ENCODE data around the gene BCL11B.

BCL11B gene

GRCh38 chr14:99277530-99277929, 5.5 kb upstream of the BCL11B start:
- no peak for DNase-seq
- H3K27me3 ChIP-seq (ENCODE audit: insufficient read depth, low read depth, severe bottlenecking): peaks cover 28% of the 10 kb centered on the region

GRCh38 chr14:99276482-99276881, 4.5 kb upstream of the BCL11B start:
- Histone ChIP-seq H3K27ac (no peak overlapping the region), H3K36me3 (no peaks in the 10 kb centered on the region), H3K27me3 (ENCODE audit: insufficient read depth, low read depth, severe bottlenecking) (peaks cover 39% of the 10 kb centered on the region), H3K4me3 (ENCODE audit: low read depth, low read length) (no peak overlapping the region), H3K9me3 (ENCODE audit: severe bottlenecking) (peaks cover 4% of the 10 kb centered on the region)
- TF ChIP-seq CTCF (IDR thresholded peaks at IDR 0.05; ENCODE audit: low read depth, low read length): no peak
- DNase-seq: no peak

More at GRCh38 chr14:99277530-99277929, 5.5 kb upstream of the BCL11B start:
- Histone ChIP-seq H3K4me3 (ENCODE audit: low read depth, low read length) (no peak overlapping the region), H3K27ac (no peak overlapping the region), H3K9me3 (ENCODE audit: severe bottlenecking) (peaks cover 4% of the 10 kb centered on the region), H3K36me3 (no peaks in the 10 kb centered on the region)
- TF ChIP-seq CTCF (IDR thresholded peaks at IDR 0.05; ENCODE audit: low read depth, low read length): no peak

GRCh38 chr14:99275222-99275584, 3.2 kb upstream of the BCL11B start:
- peaks cover 44% of the 10 kb centered on the region for H3K27me3 ChIP-seq (ENCODE audit: insufficient read depth, low read depth, severe bottlenecking)
- H3K9me3 ChIP-seq (ENCODE audit: severe bottlenecking): peaks cover 4% of the 10 kb centered on the region
- no peak for TF ChIP-seq CTCF (IDR thresholded peaks at IDR 0.05; ENCODE audit: low read depth, low read length)
- H3K4me3 ChIP-seq (ENCODE audit: low read depth, low read length): peak overlapping the region; percentile 30
- H3K27ac ChIP-seq: no peak overlapping the region
- no peaks in the 10 kb centered on the region for H3K36me3 ChIP-seq
- DNase-seq: no peak

GRCh38 chr14:99274346-99275221, 2.6 kb upstream of the BCL11B start:
- TF ChIP-seq CTCF (IDR thresholded peaks at IDR 0.05; ENCODE audit: low read depth, low read length): peak; percentile 46
- Histone ChIP-seq H3K9me3 (ENCODE audit: severe bottlenecking) (peaks cover 4% of the 10 kb centered on the region), H3K4me3 (ENCODE audit: low read depth, low read length) (peak overlapping the region; percentile 49), H3K27ac (no peak overlapping the region; the same call in 1 of the 2 replicates), H3K36me3 (no peaks in the 10 kb centered on the region), H3K27me3 (ENCODE audit: insufficient read depth, low read depth, severe bottlenecking) (peaks cover 48% of the 10 kb centered on the region)
- peak; percentile 95 for DNase-seq

- peak; percentile 52 for DNase-seq
- H3K27me3 ChIP-seq (ENCODE audit: insufficient read depth, low read depth, severe bottlenecking): peaks cover 53% of the 10 kb centered on the region
These were observed 1.9 kb upstream of the BCL11B start for GRCh38 chr14:99273766-99274345.

More at GRCh38 chr14:99273766-99274345, 1.9 kb upstream of the BCL11B start:
- Histone ChIP-seq H3K27ac (peak overlapping the region; percentile 29), H3K9me3 (ENCODE audit: severe bottlenecking) (peaks cover 4% of the 10 kb centered on the region), H3K4me3 (ENCODE audit: low read depth, low read length) (peak overlapping the region; percentile 49), H3K36me3 (no peaks in the 10 kb centered on the region)
- no peak for TF ChIP-seq CTCF (IDR thresholded peaks at IDR 0.05; ENCODE audit: low read depth, low read length)

All from WERI-Rb-1 (cell line).